CD14-positive monocyte (primary cell): ENCODE measurements around the gene WDR5. TPM values are rescaled to one million over a fixed set of nuclear protein-coding genes. Genes with fewer than 3 reads are reported as not detected.

Source experiments
- DNase-seq, 3 donors: peaks; one replicate each; pipeline ENCODE4 v3.0.0-alpha.2; 2011 to 2022
- H2AFZ ChIP-seq: 2 replicates; pipeline ENCODE4 v1.6.0; 2012; ENCODE audit warnings: mild to moderate bottlenecking, low read depth, low read length, inconsistent platforms; ENCODE audit not compliant: insufficient read depth, poor library complexity, severe bottlenecking
- H3K27ac ChIP-seq, 2 donors: 1 replicate in 1 of 2; 2 replicates in 1 of 2; pipeline ENCODE4 v1.5.1; 2012 to 2013; ENCODE audit warnings: low read length in 2 of 2, control low read depth in 1 of 2, inconsistent platforms in 1 of 2, low read depth in 1 of 2, mild to moderate bottlenecking in 1 of 2
- H3K27me3 ChIP-seq, 2 donors: one replicate each; pipeline versions ENCODE4 v1.6.0 to v1.6.1; 2011 to 2013; ENCODE audit warnings: low read length in 2 of 2; ENCODE audit not compliant: control insufficient read depth in 2 of 2, insufficient read depth in 2 of 2
- H3K36me3 ChIP-seq, 2 donors: replicated peaks in 1 of 2; 1 replicate in 1 of 2; 2 replicates in 1 of 2; pipeline versions ENCODE4 v1.5.1 to v1.6.1; 2012 to 2013; ENCODE audit warnings: low read length in 2 of 2, control low read depth in 1 of 2, inconsistent platforms in 1 of 2, mild to moderate bottlenecking in 1 of 2; ENCODE audit not compliant: insufficient read depth in 2 of 2, control insufficient read depth in 1 of 2
- H3K4me1 ChIP-seq, 2 donors: 1 replicate in 1 of 2; 2 replicates in 1 of 2; pipeline versions ENCODE4 v1.5.1 to v1.6.1; 2012 to 2013; ENCODE audit warnings: low read length in 2 of 2, control low read depth in 1 of 2, inconsistent platforms in 1 of 2, mild to moderate bottlenecking in 1 of 2, moderate library complexity in 1 of 2; ENCODE audit not compliant: insufficient read depth in 2 of 2, control insufficient read depth in 1 of 2
- H3K4me2 ChIP-seq: replicated peaks from 2 replicates; pipeline ENCODE3; 2012; ENCODE audit warnings: low read length, moderate library complexity, mild to moderate bottlenecking; ENCODE audit not compliant: poor library complexity, severe bottlenecking; ENCODE audit errors: extremely low read depth
- H3K4me3 ChIP-seq, 3 experiments: fragments of 200-600 bp in 1 of 3; sonication (generic) in 1 of 3; replicated peaks in 1 of 3; 1 replicate in 2 of 3; 2 replicates in 1 of 3; pipeline ENCODE4 v1.5.1; 2011 to 2013; ENCODE audit warnings: low read length in 3 of 3, mild to moderate bottlenecking in 3 of 3, control low read depth in 2 of 3, low read depth in 2 of 3, inconsistent platforms in 1 of 3, moderate library complexity in 1 of 3
- H3K79me2 ChIP-seq: 2 replicates; pipeline ENCODE4 v1.6.0; 2012; ENCODE audit warnings: mild to moderate bottlenecking, control low read depth, inconsistent platforms, low read length, moderate library complexity; ENCODE audit not compliant: insufficient read depth
- H3K9ac ChIP-seq: 2 replicates; pipeline ENCODE4 v1.6.0; 2017; ENCODE audit warnings: low read length, mild to moderate bottlenecking; ENCODE audit not compliant: insufficient read depth, poor library complexity, severe bottlenecking
- H3K9me3 ChIP-seq, 2 donors: replicated peaks in 1 of 2; 1 replicate in 1 of 2; 2 replicates in 1 of 2; pipeline versions ENCODE4 v1.5.1 to v1.6.1; 2012 to 2013; ENCODE audit warnings: low read length in 2 of 2, control low read depth in 1 of 2; ENCODE audit not compliant: control insufficient read depth in 1 of 2, insufficient read depth in 1 of 2
- H4K20me1 ChIP-seq: 2 replicates; pipeline ENCODE4 v1.6.0; 2012; ENCODE audit warnings: mild to moderate bottlenecking, low read length, control low read depth, moderate library complexity; ENCODE audit not compliant: insufficient read depth
- H3K27ac Mint-ChIP-seq, 7 donors: one replicate each; pipeline ENCODE4 v1.8.0; 2020; ENCODE audit warnings: mild to moderate bottlenecking in 7 of 7, mixed read lengths in 7 of 7, moderate library complexity in 6 of 7, inconsistent platforms in 2 of 7
- H3K27me3 Mint-ChIP-seq, 3 donors: one replicate each; pipeline ENCODE4 v1.8.0; 2021 to 2022; ENCODE audit warnings: low read depth in 3 of 3, mild to moderate bottlenecking in 3 of 3, mixed read lengths in 3 of 3, moderate library complexity in 3 of 3, inconsistent platforms in 1 of 3
- H3K36me3 Mint-ChIP-seq, 2 donors: one replicate each; pipeline ENCODE4 v1.8.0; 2020; ENCODE audit warnings: mixed read lengths in 2 of 2, inconsistent platforms in 1 of 2, mild to moderate bottlenecking in 1 of 2
- H3K4me1 Mint-ChIP-seq: one replicate; pipeline ENCODE4 v1.8.0; 2020; ENCODE audit warnings: mild to moderate bottlenecking, mixed read lengths
- H3K4me3 Mint-ChIP-seq, 2 donors: one replicate each; pipeline ENCODE4 v1.8.0; 2020; ENCODE audit warnings: mild to moderate bottlenecking in 2 of 2, mixed read lengths in 2 of 2, moderate library complexity in 1 of 2
- H3K9me3 Mint-ChIP-seq, 7 donors: one replicate each; pipeline ENCODE4 v1.8.0; 2020 to 2022; ENCODE audit warnings: mixed read lengths in 7 of 7, mild to moderate bottlenecking in 6 of 7, moderate library complexity in 6 of 7, inconsistent platforms in 2 of 7
- CTCF ChIP-seq: fragments of 200-600 bp; IDR thresholded peaks from one replicate; pipeline ENCODE4 v1.8.0; 2022; ENCODE audit warnings: antibody characterized with exemption, mild to moderate bottlenecking
- WGBS: methylation state at CpG from one replicate; pipeline ENCODE4 v1.1.5; 2013; ENCODE audit warnings: missing lambda C conversion rate; ENCODE audit not compliant: insufficient coverage; 5-methylcytosine and 5-hydroxymethylcytosine counted together
- intact Hi-C, 2 donors: fragments of 100-400 bp; cut with micrococcal nuclease; formaldehyde crosslinking; loops; one replicate each; pipeline versions ENCODE4 v1.15.0 to v1.15.1; 2023
- polyA plus RNA-seq, 3 donors: library from polyadenylated mRNA; depleted of rRNA in 1 of 3; unstranded in 2 of 3; stranded (reverse) in 1 of 3; fragments of 300-500 nt in 2 of 3; fragments of >200 nt in 1 of 3; fragmentation: Illumina TruSeq in 2 of 3; gene quantifications; 1 replicate in 2 of 3; 2 replicates in 1 of 3; pipeline ENCODE4 v1.2.3, GENCODE V29; 2012 to 2021

Gene WDR5
- polyA plus RNA-seq, 3 donors, result 8.7 to 17.3 (median 10.2) TPM

GRCh38 chr9:134101623-134102149 lies 34.2 kb upstream of the WDR5 start:
- peak overlapping the region in 1 of 7 donors; percentile 53 for H3K27ac Mint-ChIP-seq
- Histone ChIP-seq H3K36me3 (no peaks in the 10 kb centered on the region), H2AFZ (no peak overlapping the region), H3K27me3 (no peaks in the 10 kb centered on the region), H3K9me3 (no peaks in the 10 kb centered on the region), H3K4me3 (no peak overlapping the region), H3K9ac (no peak overlapping the region), H3K27ac (no peak overlapping the region), H3K4me2 (no peak overlapping the region), H4K20me1 (no peaks in the 10 kb centered on the region), H3K79me2 (no peaks in the 10 kb centered on the region), H3K4me1 (peaks cover 0 to 6% of the 10 kb centered on the region in 2 donors)
- peaks cover 7% of the 10 kb centered on the region for H3K4me1 Mint-ChIP-seq
- no peak for TF ChIP-seq CTCF
- peaks cover 9 to 18% (median 18%) of the 10 kb centered on the region in 3 donors for H3K27me3 Mint-ChIP-seq
- H3K9me3 Mint-ChIP-seq, result peaks cover 0 to 6% (median 3%) of the 10 kb centered on the region in 7 donors
- H3K36me3 Mint-ChIP-seq, result no peaks in the 10 kb centered on the region
- WGBS, result 79% methylated on average over 10 of the region's 11 CpGs
- DNase-seq, result no peak
- H3K4me3 Mint-ChIP-seq, result no peak overlapping the region
- intact Hi-C loops, result no loop called here

- Histone ChIP-seq H3K27me3 (no peaks in the 10 kb centered on the region), H3K27ac (no peak overlapping the region), H4K20me1 (no peaks in the 10 kb centered on the region), H3K9me3 (no peaks in the 10 kb centered on the region), H3K9ac (no peak overlapping the region), H3K4me2 (no peak overlapping the region), H2AFZ (no peak overlapping the region), H3K79me2 (no peaks in the 10 kb centered on the region), H3K4me1 (peaks cover 0 to 6% of the 10 kb centered on the region in 2 donors), H3K4me3 (no peak overlapping the region), H3K36me3 (no peaks in the 10 kb centered on the region)
- no peak for TF ChIP-seq CTCF
- H3K4me1 Mint-ChIP-seq, result peaks cover 7% of the 10 kb centered on the region
- no peak for DNase-seq
- intact Hi-C loops, result no loop called here
- 75% methylated on average over 5 of the region's 5 CpGs for WGBS
- H3K27ac Mint-ChIP-seq, result no peak overlapping the region
- peaks cover 0 to 6% (median 3%) of the 10 kb centered on the region in 7 donors for H3K9me3 Mint-ChIP-seq
- peak overlapping the region in 1 of 2 donors; percentile 7 for H3K4me3 Mint-ChIP-seq
- no peaks in the 10 kb centered on the region for H3K36me3 Mint-ChIP-seq
- H3K27me3 Mint-ChIP-seq, result peaks cover 9 to 22% (median 18%) of the 10 kb centered on the region in 3 donors
Measured at GRCh38 chr9:134103391-134103998, 32.4 kb upstream of the WDR5 start.
